ENCODE results near the gene ERCC6L2. TPM values are rescaled to one million over a fixed set of nuclear protein-coding genes. Genes with fewer than 3 reads are reported as not detected.

The ERCC6L2 gene
- total RNA-seq, 2 donors from 2014 or later = 25.2 to 30.4 TPM

- no peaks in the 10 kb centered on the region for H3K9me3 Mint-ChIP-seq
- DNase-seq (ENCODE audit: low spot score) (no peak), ATAC-seq (no peak)
- no peaks in the 10 kb centered on the region for H3K27me3 Mint-ChIP-seq
- peaks cover 6 to 9% of the 10 kb centered on the region in 2 donors for H3K4me1 Mint-ChIP-seq (ENCODE audit: low read depth in 2 of 2)
- no peak overlapping the region for H3K4me3 Mint-ChIP-seq
- H3K27ac Mint-ChIP-seq = no peak overlapping the region
- H3K36me3 Mint-ChIP-seq = peaks cover 7% of the 10 kb centered on the region
Observed at GRCh38 chr9:95912773-95913172, 37.3 kb downstream of the ERCC6L2 start.

GRCh38 chr9:95920017-95920416, 44.5 kb downstream of the ERCC6L2 start:
- H3K4me1 Mint-ChIP-seq (ENCODE audit: low read depth in 2 of 2) = no peaks in the 10 kb centered on the region
- no peaks in the 10 kb centered on the region for H3K9me3 Mint-ChIP-seq
- H3K27me3 Mint-ChIP-seq = no peaks in the 10 kb centered on the region
- ATAC-seq (no peak), DNase-seq (ENCODE audit: low spot score) (no peak)
- H3K4me3 Mint-ChIP-seq = no peak overlapping the region
- H3K27ac Mint-ChIP-seq = no peak overlapping the region
- H3K36me3 Mint-ChIP-seq = peaks cover 6% of the 10 kb centered on the region

GRCh38 chr9:95923794-95924193, 48.3 kb downstream of the ERCC6L2 start:
- Mint-ChIP-seq H3K27me3 (no peaks in the 10 kb centered on the region), H3K4me1 (ENCODE audit: low read depth in 2 of 2) (peaks cover 0 to 4% of the 10 kb centered on the region in 2 donors), H3K4me3 (no peak overlapping the region), H3K36me3 (peaks cover 6% of the 10 kb centered on the region), H3K27ac (no peak overlapping the region), H3K9me3 (no peaks in the 10 kb centered on the region)
- no peak for ATAC-seq
- DNase-seq (ENCODE audit: low spot score) = no peak

- H3K36me3 Mint-ChIP-seq = peaks cover 4% of the 10 kb centered on the region
- ATAC-seq = no peak
- H3K27ac Mint-ChIP-seq = no peak overlapping the region
- no peaks in the 10 kb centered on the region for H3K9me3 Mint-ChIP-seq
- H3K4me1 Mint-ChIP-seq (ENCODE audit: low read depth in 2 of 2) = peaks cover 0 to 4% of the 10 kb centered on the region in 2 donors
- no peaks in the 10 kb centered on the region for H3K27me3 Mint-ChIP-seq
- H3K4me3 Mint-ChIP-seq = no peak overlapping the region
- DNase-seq (ENCODE audit: low spot score) = no peak
Observed at GRCh38 chr9:95924987-95925386, 49.5 kb downstream of the ERCC6L2 start.

- ATAC-seq = no peak
Observed at GRCh38 chr9:95927271-95928004, 51.9 kb downstream of the ERCC6L2 start.

GRCh38 chr9:95930277-95930676, 54.8 kb downstream of the ERCC6L2 start:
- H3K4me1 Mint-ChIP-seq (ENCODE audit: low read depth in 2 of 2) = peaks cover 0 to 4% of the 10 kb centered on the region in 2 donors
- ATAC-seq (no peak), DNase-seq (ENCODE audit: low spot score) (no peak)
- no peaks in the 10 kb centered on the region for H3K27me3 Mint-ChIP-seq
- H3K27ac Mint-ChIP-seq = no peak overlapping the region
- H3K36me3 Mint-ChIP-seq = peaks cover 23% of the 10 kb centered on the region
- no peaks in the 10 kb centered on the region for H3K9me3 Mint-ChIP-seq
- H3K4me3 Mint-ChIP-seq = no peak overlapping the region

More at GRCh38 chr9:95927271-95928004, 51.9 kb downstream of the ERCC6L2 start:
- no peaks in the 10 kb centered on the region for H3K27me3 Mint-ChIP-seq
- peaks cover 22% of the 10 kb centered on the region for H3K36me3 Mint-ChIP-seq
- peaks cover 0 to 4% of the 10 kb centered on the region in 2 donors for H3K4me1 Mint-ChIP-seq (ENCODE audit: low read depth in 2 of 2)
- DNase-seq (ENCODE audit: low spot score) = no peak
- no peaks in the 10 kb centered on the region for H3K9me3 Mint-ChIP-seq
- H3K4me3 Mint-ChIP-seq = no peak overlapping the region
- peak overlapping the region in 1 of 2 donors; percentile 14 for H3K27ac Mint-ChIP-seq

- ATAC-seq (no peak), DNase-seq (ENCODE audit: low spot score) (no peak)
- Mint-ChIP-seq H3K4me1 (ENCODE audit: low read depth in 2 of 2) (peaks cover 0 to 7% of the 10 kb centered on the region in 2 donors), H3K9me3 (peaks cover 7% of the 10 kb centered on the region), H3K27me3 (no peaks in the 10 kb centered on the region), H3K4me3 (no peak overlapping the region), H3K36me3 (peaks cover 24% of the 10 kb centered on the region), H3K27ac (no peak overlapping the region)
Observed at GRCh38 chr9:95935861-95936578, 60.5 kb downstream of the ERCC6L2 start.

GRCh38 chr9:95936579-95937075, 61.1 kb downstream of the ERCC6L2 start:
- Mint-ChIP-seq H3K9me3 (peaks cover 7% of the 10 kb centered on the region), H3K27me3 (no peaks in the 10 kb centered on the region), H3K27ac (peak overlapping the region in 1 of 2 donors; percentile 30), H3K4me3 (no peak overlapping the region), H3K36me3 (peaks cover 20% of the 10 kb centered on the region), H3K4me1 (ENCODE audit: low read depth in 2 of 2) (peaks cover 0 to 7% of the 10 kb centered on the region in 2 donors)
- ATAC-seq (no peak), DNase-seq (ENCODE audit: low spot score) (no peak)

- DNase-seq (ENCODE audit: low spot score) (no peak), ATAC-seq (no peak)
- Mint-ChIP-seq H3K4me1 (ENCODE audit: low read depth in 2 of 2) (peaks cover 0 to 7% of the 10 kb centered on the region in 2 donors), H3K9me3 (peaks cover 7% of the 10 kb centered on the region), H3K27ac (peak overlapping the region in 1 of 2 donors; percentile 30), H3K4me3 (no peak overlapping the region), H3K27me3 (no peaks in the 10 kb centered on the region), H3K36me3 (peaks cover 21% of the 10 kb centered on the region)
Observed at GRCh38 chr9:95937131-95937530, 61.6 kb downstream of the ERCC6L2 start.

- H3K9me3 Mint-ChIP-seq = peaks cover 7% of the 10 kb centered on the region
- H3K4me3 Mint-ChIP-seq = no peak overlapping the region
- no peak for DNase-seq (ENCODE audit: low spot score)
- H3K27me3 Mint-ChIP-seq = no peaks in the 10 kb centered on the region
- ATAC-seq = no peak
- H3K27ac Mint-ChIP-seq = no peak overlapping the region
- peaks cover 0 to 7% of the 10 kb centered on the region in 2 donors for H3K4me1 Mint-ChIP-seq (ENCODE audit: low read depth in 2 of 2)
- H3K36me3 Mint-ChIP-seq = peaks cover 33% of the 10 kb centered on the region
Observed at GRCh38 chr9:95938724-95939123, 63.2 kb downstream of the ERCC6L2 start.

GRCh38 chr9:95939472-95939871, 64.0 kb downstream of the ERCC6L2 start:
- ATAC-seq (no peak), DNase-seq (ENCODE audit: low spot score) (no peak)
- Mint-ChIP-seq H3K27ac (no peak overlapping the region), H3K4me3 (no peak overlapping the region), H3K9me3 (peaks cover 7% of the 10 kb centered on the region), H3K4me1 (ENCODE audit: low read depth in 2 of 2) (peaks cover under 1 to 7% of the 10 kb centered on the region in 2 donors), H3K27me3 (no peaks in the 10 kb centered on the region), H3K36me3 (peaks cover 41% of the 10 kb centered on the region)

GRCh38 chr9:95940265-95940664, 64.8 kb downstream of the ERCC6L2 start:
- DNase-seq (ENCODE audit: low spot score) (no peak), ATAC-seq (no peak)
- Mint-ChIP-seq H3K27ac (no peak overlapping the region), H3K27me3 (no peaks in the 10 kb centered on the region), H3K4me3 (no peak overlapping the region), H3K36me3 (peaks cover 46% of the 10 kb centered on the region), H3K9me3 (peaks cover 7% of the 10 kb centered on the region), H3K4me1 (ENCODE audit: low read depth in 2 of 2) (peaks cover 3 to 7% of the 10 kb centered on the region in 2 donors)

GRCh38 chr9:95942016-95942415, 66.5 kb downstream of the ERCC6L2 start:
- no peak overlapping the region for H3K27ac Mint-ChIP-seq
- H3K27me3 Mint-ChIP-seq = no peaks in the 10 kb centered on the region
- peaks cover 3 to 7% of the 10 kb centered on the region in 2 donors for H3K4me1 Mint-ChIP-seq (ENCODE audit: low read depth in 2 of 2)
- peaks cover 8% of the 10 kb centered on the region for H3K9me3 Mint-ChIP-seq
- H3K36me3 Mint-ChIP-seq = peaks cover 57% of the 10 kb centered on the region
- ATAC-seq = no peak
- no peak for DNase-seq (ENCODE audit: low spot score)
- no peak overlapping the region for H3K4me3 Mint-ChIP-seq

- ATAC-seq (no peak), DNase-seq (ENCODE audit: low spot score) (no peak)
- Mint-ChIP-seq H3K4me1 (ENCODE audit: low read depth in 2 of 2) (peaks cover 10 to 13% of the 10 kb centered on the region in 2 donors), H3K27ac (no peak overlapping the region), H3K27me3 (no peaks in the 10 kb centered on the region), H3K9me3 (peaks cover 8% of the 10 kb centered on the region), H3K4me3 (no peak overlapping the region), H3K36me3 (peaks cover 78% of the 10 kb centered on the region)
Observed at GRCh38 chr9:95947118-95947517, 71.6 kb downstream of the ERCC6L2 start.
